HEK293 (cell line): ENCODE results near the gene LASP1.
A peak's percentile ranks its signal among the peaks of the same experiment; 100 is the strongest.

Source experiments
- CTCF ChIA-PET: fragments of 350-600 bp; formaldehyde crosslinking; extraction: SDS; loops from one replicate; lab custom pipeline; 2021; ENCODE audit warnings: antibody characterized with exemption; lab: Yijun Ruan, JAX
- POLR2A ChIA-PET: fragments of 300-600 bp; formaldehyde crosslinking; extraction: SDS; loops from one replicate; lab custom pipeline; 2020; ENCODE audit warnings: antibody characterized with exemption, inconsistent platforms; lab: Yijun Ruan, JAX
- H3K27ac ChIP-seq: fragments of 200-500 bp; sonication (Bioruptor generic); 2 replicates; pipeline ENCODE4 v1.5.1; 2014; ENCODE audit warnings: low read depth, low read length, control low read depth, inconsistent platforms; ENCODE audit errors: extremely low read depth
- H3K36me3 ChIP-seq, 2 experiments: fragments of 200-500 bp in 1 of 2; sonication (Bioruptor generic) in 1 of 2; 1 replicate in 1 of 2; 2 replicates in 1 of 2; pipeline ENCODE4 v1.5.1; 2014 to 2017; ENCODE audit warnings: inconsistent platforms in 2 of 2, low read length in 2 of 2; ENCODE audit not compliant: control insufficient read depth in 2 of 2, insufficient read depth in 1 of 2
- H3K4me1 ChIP-seq: fragments of 200-500 bp; sonication (Bioruptor generic); 2 replicates; pipeline ENCODE4 v1.5.1; 2014; ENCODE audit warnings: mild to moderate bottlenecking, low read length, inconsistent platforms; ENCODE audit not compliant: control insufficient read depth, insufficient read depth
- H3K4me3 ChIP-seq: 2 replicates; pipeline ENCODE4 v1.5.1; 2011; ENCODE audit warnings: low read depth, mild to moderate bottlenecking, control low read depth, low read length, moderate library complexity
- H3K9me3 ChIP-seq: fragments of 200-500 bp; sonication (Bioruptor generic); 2 replicates; pipeline ENCODE4 v1.5.1; 2014; ENCODE audit warnings: low read depth, low read length, inconsistent platforms; ENCODE audit not compliant: control insufficient read depth, insufficient read depth
- BCL11B ChIP-seq: fragments of 450-650 bp; formaldehyde crosslinking; IDR thresholded peaks from 2 replicates; pipeline ENCODE4 v1.5.1; 2016; ENCODE audit warnings: low read depth, missing biosample characterization, missing genetic modification characterization
- FEZF1 ChIP-seq: fragments of 450-650 bp; formaldehyde crosslinking; IDR thresholded peaks from 2 replicates; pipeline ENCODE4 v1.5.1; 2016; ENCODE audit warnings: missing biosample characterization, missing genetic modification characterization
- GLIS1 ChIP-seq: fragments of 450-650 bp; formaldehyde crosslinking; IDR thresholded peaks from 2 replicates; pipeline ENCODE4 v1.5.1; 2016; ENCODE audit warnings: missing biosample characterization, missing genetic modification characterization
- KLF8 ChIP-seq: fragments of 450-650 bp; formaldehyde crosslinking; IDR thresholded peaks from 2 replicates; pipeline ENCODE4 v1.5.1; 2016; ENCODE audit warnings: missing biosample characterization, missing genetic modification characterization
- OVOL3 ChIP-seq: fragments of 450-650 bp; formaldehyde crosslinking; IDR thresholded peaks from 2 replicates; pipeline ENCODE4 v1.5.1; 2016; ENCODE audit warnings: missing biosample characterization, missing genetic modification characterization
- PRDM1 ChIP-seq: fragments of 450-650 bp; formaldehyde crosslinking; IDR thresholded peaks from 2 replicates; pipeline ENCODE4; 2016; ENCODE audit warnings: missing biosample characterization, missing genetic modification characterization
- SCRT2 ChIP-seq: fragments of 450-650 bp; formaldehyde crosslinking; IDR thresholded peaks from 2 replicates; pipeline ENCODE4 v1.5.1; 2016; ENCODE audit warnings: missing biosample characterization, missing genetic modification characterization
- SP7 ChIP-seq: fragments of 450-650 bp; formaldehyde crosslinking; IDR thresholded peaks from 2 replicates; pipeline ENCODE4 v1.5.1; 2016; ENCODE audit warnings: missing biosample characterization, missing genetic modification characterization
- WT1 ChIP-seq: fragments of 450-650 bp; formaldehyde crosslinking; IDR thresholded peaks from 2 replicates; pipeline ENCODE4 v1.5.1; 2016; ENCODE audit warnings: missing biosample characterization, missing genetic modification characterization
- ZEB2 ChIP-seq: fragments of 450-650 bp; formaldehyde crosslinking; IDR thresholded peaks from 2 replicates; pipeline ENCODE4 v1.5.1; 2016; ENCODE audit warnings: missing biosample characterization, missing genetic modification characterization
- ZNF155 ChIP-seq: fragments of 450-650 bp; formaldehyde crosslinking; IDR thresholded peaks from 2 replicates; pipeline ENCODE4 v1.5.1; 2016; ENCODE audit warnings: missing biosample characterization, missing genetic modification characterization
- ZNF174 ChIP-seq: fragments of 450-650 bp; formaldehyde crosslinking; IDR thresholded peaks from 2 replicates; pipeline ENCODE4 v1.5.0; 2017; ENCODE audit warnings: missing biosample characterization, mild to moderate bottlenecking, missing genetic modification characterization
- ZNF18 ChIP-seq: fragments of 450-650 bp; formaldehyde crosslinking; IDR thresholded peaks from 2 replicates; pipeline ENCODE4 v1.5.1; 2016; ENCODE audit warnings: missing biosample characterization, missing genetic modification characterization
- ZNF2 ChIP-seq: fragments of 450-650 bp; formaldehyde crosslinking; IDR thresholded peaks from 2 replicates; pipeline ENCODE4 v1.5.1; 2016; ENCODE audit warnings: missing biosample characterization, missing genetic modification characterization
- ZNF24 ChIP-seq: fragments of 450-650 bp; formaldehyde crosslinking; IDR thresholded peaks from 2 replicates; pipeline ENCODE4 v1.5.1; 2016; ENCODE audit warnings: missing biosample characterization, missing genetic modification characterization
- ZNF366 ChIP-seq: fragments of 450-650 bp; formaldehyde crosslinking; conservative IDR thresholded peaks from 2 replicates; pipeline ENCODE4 v1.5.1; 2016; ENCODE audit warnings: missing biosample characterization, missing genetic modification characterization
- ZNF600 ChIP-seq: fragments of 450-650 bp; formaldehyde crosslinking; IDR thresholded peaks from 2 replicates; pipeline ENCODE4 v1.5.1; 2016; ENCODE audit warnings: missing biosample characterization, missing genetic modification characterization
- ZNF768 ChIP-seq: fragments of 450-650 bp; formaldehyde crosslinking; IDR thresholded peaks from 2 replicates; pipeline ENCODE4 v1.5.1; 2018; ENCODE audit warnings: missing biosample characterization, mild to moderate bottlenecking, missing genetic modification characterization
- ZNF837 ChIP-seq: fragments of 450-650 bp; formaldehyde crosslinking; IDR thresholded peaks from 2 replicates; pipeline ENCODE4 v1.5.1; 2016; ENCODE audit warnings: missing biosample characterization, missing genetic modification characterization
- TF ChIP-seq, protein P1 (sequence below): fragments of 450-650 bp; formaldehyde crosslinking; IDR thresholded peaks from 2 replicates; pipeline ENCODE4 v1.5.1; 2017; ENCODE audit warnings: missing biosample characterization, mild to moderate bottlenecking, missing genetic modification characterization, moderate library complexity
- TF ChIP-seq, protein P2 (sequence below): fragments of 450-650 bp; formaldehyde crosslinking; IDR thresholded peaks from 2 replicates; pipeline ENCODE4 v1.5.1; 2017; ENCODE audit warnings: missing biosample characterization, missing genetic modification characterization
- TF ChIP-seq, protein P3 (sequence below): fragments of 450-650 bp; IDR thresholded peaks from 2 replicates; pipeline ENCODE4 v1.5.1; 2018; ENCODE audit warnings: missing biosample characterization, mild to moderate bottlenecking, missing genetic modification characterization

LASP1 gene

DNA sequence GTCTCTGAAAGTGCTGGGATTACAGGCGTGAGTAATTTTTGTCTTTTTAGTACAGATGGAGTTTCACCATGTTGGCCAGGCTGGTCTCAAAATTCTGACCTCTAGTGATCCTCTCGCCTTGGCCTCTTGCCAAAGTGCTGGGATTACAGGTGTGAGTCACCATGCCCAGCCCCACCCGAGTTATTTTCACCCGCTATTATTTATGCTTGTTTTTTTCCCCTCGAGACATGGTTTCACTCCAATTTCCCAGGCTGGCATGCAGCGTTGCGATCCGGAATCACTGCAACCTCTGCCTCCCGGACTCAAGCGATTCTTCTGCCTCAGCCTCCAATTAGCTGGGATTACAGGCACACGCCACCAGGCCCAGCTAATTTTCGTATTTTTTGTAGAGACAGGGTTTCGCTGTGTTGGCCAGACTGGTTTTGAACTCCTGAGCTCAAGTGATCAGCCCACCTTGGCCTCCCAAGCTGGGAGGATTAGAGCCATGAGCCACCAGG is 25.5 kb upstream of the LASP1 start:
- Histone ChIP-seq H3K4me1 (no peaks in the 10 kb centered on the region), H3K4me3 (no peak overlapping the region), H3K36me3 (peaks cover 28 to 29% of the 10 kb centered on the region in 2 experiments), H3K27ac (peak overlapping the region; percentile 32; the same call in 1 of the 2 replicates), H3K9me3 (no peaks in the 10 kb centered on the region)
- ChIA-PET POLR2A (interaction anchor here (0.6 to 3.1 kb wide), 14 partner anchors 9 to 356 kb away, joined by 3 to 27 read pairs (median 4); partner anchors contain the start of genes CWC25, LASP1, RPL19 and RPL23), CTCF (interaction anchor here (0.7 kb wide), 1 partner anchor 105 kb away, joined by 4 read pairs; no protein-coding TSS in a partner anchor)
- TF ChIP-seq SCRT2 (tag by site-specific recombination) (peak; percentile 47; the same call in 1 of the 2 replicates), ZNF24 (tag by site-specific recombination) (no peak; the same call in 1 of the 2 replicates), FEZF1 (tag by site-specific recombination) (no peak), ZNF366 (tag by site-specific recombination) (0 out of 2 replicates have a peak, but pooled peaks have one; percentile 37), KLF8 (tag by site-specific recombination) (peak; percentile 21; the same call in 1 of the 2 replicates), ZNF768 (tag by site-specific recombination) (no peak), ZNF837 (tag by site-specific recombination) (no peak), GLIS1 (tag by site-specific recombination) (peak; percentile 86), ZNF18 (peak; percentile 20; the same call in 1 of the 2 replicates), BCL11B (tag by site-specific recombination) (no peak), ZNF155 (tag by site-specific recombination) (no peak), OVOL3 (tag by site-specific recombination) (no peak), ZNF600 (tag by site-specific recombination) (peak; percentile 97), ZEB2 (tag by site-specific recombination) (peak; percentile 44; the same call in 1 of the 2 replicates), PRDM1 (peak; percentile 67), ZNF2 (tag by site-specific recombination) (peak; percentile 27; the same call in 1 of the 2 replicates), ZNF174 (tag by site-specific recombination) (no peak), WT1 (tag by site-specific recombination) (peak; percentile 11; the same call in 1 of the 2 replicates), SP7 (0 out of 2 replicates have a peak, but pooled peaks have one; percentile 25)
- TF ChIP-seq, protein P1, sequence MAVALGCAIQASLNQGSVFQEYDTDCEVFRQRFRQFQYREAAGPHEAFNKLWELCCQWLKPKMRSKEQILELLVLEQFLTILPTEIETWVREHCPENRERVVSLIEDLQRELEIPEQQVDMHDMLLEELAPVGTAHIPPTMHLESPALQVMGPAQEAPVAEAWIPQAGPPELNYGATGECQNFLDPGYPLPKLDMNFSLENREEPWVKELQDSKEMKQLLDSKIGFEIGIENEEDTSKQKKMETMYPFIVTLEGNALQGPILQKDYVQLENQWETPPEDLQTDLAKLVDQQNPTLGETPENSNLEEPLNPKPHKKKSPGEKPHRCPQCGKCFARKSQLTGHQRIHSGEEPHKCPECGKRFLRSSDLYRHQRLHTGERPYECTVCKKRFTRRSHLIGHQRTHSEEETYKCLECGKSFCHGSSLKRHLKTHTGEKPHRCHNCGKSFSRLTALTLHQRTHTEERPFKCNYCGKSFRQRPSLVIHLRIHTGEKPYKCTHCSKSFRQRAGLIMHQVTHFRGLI (tag by site-specific recombination), result 0 out of 2 replicates have a peak, but pooled peaks have one; percentile 22
- TF ChIP-seq, protein P2, sequence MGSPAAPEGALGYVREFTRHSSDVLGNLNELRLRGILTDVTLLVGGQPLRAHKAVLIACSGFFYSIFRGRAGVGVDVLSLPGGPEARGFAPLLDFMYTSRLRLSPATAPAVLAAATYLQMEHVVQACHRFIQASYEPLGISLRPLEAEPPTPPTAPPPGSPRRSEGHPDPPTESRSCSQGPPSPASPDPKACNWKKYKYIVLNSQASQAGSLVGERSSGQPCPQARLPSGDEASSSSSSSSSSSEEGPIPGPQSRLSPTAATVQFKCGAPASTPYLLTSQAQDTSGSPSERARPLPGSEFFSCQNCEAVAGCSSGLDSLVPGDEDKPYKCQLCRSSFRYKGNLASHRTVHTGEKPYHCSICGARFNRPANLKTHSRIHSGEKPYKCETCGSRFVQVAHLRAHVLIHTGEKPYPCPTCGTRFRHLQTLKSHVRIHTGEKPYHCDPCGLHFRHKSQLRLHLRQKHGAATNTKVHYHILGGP (tag by site-specific recombination), result no peak
- TF ChIP-seq, protein P3, sequence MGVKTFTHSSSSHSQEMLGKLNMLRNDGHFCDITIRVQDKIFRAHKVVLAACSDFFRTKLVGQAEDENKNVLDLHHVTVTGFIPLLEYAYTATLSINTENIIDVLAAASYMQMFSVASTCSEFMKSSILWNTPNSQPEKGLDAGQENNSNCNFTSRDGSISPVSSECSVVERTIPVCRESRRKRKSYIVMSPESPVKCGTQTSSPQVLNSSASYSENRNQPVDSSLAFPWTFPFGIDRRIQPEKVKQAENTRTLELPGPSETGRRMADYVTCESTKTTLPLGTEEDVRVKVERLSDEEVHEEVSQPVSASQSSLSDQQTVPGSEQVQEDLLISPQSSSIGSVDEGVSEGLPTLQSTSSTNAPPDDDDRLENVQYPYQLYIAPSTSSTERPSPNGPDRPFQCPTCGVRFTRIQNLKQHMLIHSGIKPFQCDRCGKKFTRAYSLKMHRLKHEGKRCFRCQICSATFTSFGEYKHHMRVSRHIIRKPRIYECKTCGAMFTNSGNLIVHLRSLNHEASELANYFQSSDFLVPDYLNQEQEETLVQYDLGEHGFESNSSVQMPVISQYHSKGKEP (tag by site-specific recombination), result peak; percentile 78; the same call in 1 of the 2 replicates
